ENCODE measurements around the gene MT2A. TPM values are rescaled to one million over a fixed set of nuclear protein-coding genes. Genes with fewer than 3 reads are reported as not detected.
"Not testable (repeated sequence)": the region's sequence is repeated elsewhere in the genome, so short reads cannot be mapped to it uniquely, and the experiment has no call there.

The MT2A gene
- total RNA-seq, 4 donors from 2014 or later, result 301 to 1,668 (median 935) TPM

DNA sequence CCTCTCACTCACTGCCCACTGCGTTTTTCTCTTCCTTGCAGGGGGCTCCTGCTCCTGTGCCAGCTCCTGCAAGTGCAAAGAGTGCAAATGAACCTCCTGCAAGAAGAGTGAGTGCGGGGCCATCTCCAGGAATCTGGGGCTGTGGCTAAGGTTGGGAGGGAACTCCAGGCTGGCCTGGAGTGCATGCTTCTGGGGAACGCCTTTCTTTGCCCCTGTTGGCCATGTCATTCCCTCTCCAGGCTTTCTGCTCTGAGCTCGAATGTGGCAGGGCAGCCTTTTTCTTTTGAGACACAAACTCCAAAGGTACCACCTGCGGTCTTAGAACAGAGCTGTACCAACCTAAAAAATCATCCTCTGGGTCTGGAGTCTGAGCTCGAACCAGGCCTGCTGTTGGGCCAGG lies 9.8 kb downstream of the MT2A start:
- ATAC-seq (ENCODE audit: low FRiP score) (no peak), DNase-seq (ENCODE audit: low spot score) (no peak)
- TF ChIP-seq, protein P1, sequence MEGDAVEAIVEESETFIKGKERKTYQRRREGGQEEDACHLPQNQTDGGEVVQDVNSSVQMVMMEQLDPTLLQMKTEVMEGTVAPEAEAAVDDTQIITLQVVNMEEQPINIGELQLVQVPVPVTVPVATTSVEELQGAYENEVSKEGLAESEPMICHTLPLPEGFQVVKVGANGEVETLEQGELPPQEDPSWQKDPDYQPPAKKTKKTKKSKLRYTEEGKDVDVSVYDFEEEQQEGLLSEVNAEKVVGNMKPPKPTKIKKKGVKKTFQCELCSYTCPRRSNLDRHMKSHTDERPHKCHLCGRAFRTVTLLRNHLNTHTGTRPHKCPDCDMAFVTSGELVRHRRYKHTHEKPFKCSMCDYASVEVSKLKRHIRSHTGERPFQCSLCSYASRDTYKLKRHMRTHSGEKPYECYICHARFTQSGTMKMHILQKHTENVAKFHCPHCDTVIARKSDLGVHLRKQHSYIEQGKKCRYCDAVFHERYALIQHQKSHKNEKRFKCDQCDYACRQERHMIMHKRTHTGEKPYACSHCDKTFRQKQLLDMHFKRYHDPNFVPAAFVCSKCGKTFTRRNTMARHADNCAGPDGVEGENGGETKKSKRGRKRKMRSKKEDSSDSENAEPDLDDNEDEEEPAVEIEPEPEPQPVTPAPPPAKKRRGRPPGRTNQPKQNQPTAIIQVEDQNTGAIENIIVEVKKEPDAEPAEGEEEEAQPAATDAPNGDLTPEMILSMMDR (IDR thresholded peaks at IDR 0.05), result no peak

DNA sequence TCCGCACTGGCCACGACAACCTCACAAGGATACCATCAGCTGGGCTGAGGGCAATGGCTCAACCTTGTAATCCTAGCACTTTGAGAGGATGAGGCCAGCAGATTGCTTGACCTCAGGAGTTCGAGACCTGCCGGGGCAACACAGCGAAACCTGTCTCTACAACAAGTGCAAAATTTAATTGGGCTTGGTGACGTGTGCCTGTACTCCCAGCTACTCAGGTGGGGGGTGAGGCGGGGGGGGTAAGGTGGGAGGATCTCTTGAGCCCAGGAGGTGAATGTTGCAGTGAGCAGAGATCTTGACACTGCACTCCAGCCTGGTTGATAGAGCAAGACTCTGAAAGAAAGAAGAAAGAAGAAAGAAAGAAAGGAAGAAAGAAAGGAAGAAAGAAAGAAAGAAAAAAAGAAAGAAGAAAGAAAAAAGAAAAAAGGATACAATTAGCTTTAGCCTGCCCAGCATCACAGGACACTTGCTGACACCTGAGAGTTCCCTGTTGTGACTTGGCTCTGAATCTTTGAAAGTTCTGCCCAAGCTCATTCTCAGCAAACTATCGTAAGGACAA lies 12.0 kb downstream of the MT2A start:
- DNase-seq (ENCODE audit: low spot score) (no peak), ATAC-seq (ENCODE audit: low FRiP score) (no peak)
- TF ChIP-seq, protein P1 (IDR thresholded peaks at IDR 0.05), result no peak

DNA sequence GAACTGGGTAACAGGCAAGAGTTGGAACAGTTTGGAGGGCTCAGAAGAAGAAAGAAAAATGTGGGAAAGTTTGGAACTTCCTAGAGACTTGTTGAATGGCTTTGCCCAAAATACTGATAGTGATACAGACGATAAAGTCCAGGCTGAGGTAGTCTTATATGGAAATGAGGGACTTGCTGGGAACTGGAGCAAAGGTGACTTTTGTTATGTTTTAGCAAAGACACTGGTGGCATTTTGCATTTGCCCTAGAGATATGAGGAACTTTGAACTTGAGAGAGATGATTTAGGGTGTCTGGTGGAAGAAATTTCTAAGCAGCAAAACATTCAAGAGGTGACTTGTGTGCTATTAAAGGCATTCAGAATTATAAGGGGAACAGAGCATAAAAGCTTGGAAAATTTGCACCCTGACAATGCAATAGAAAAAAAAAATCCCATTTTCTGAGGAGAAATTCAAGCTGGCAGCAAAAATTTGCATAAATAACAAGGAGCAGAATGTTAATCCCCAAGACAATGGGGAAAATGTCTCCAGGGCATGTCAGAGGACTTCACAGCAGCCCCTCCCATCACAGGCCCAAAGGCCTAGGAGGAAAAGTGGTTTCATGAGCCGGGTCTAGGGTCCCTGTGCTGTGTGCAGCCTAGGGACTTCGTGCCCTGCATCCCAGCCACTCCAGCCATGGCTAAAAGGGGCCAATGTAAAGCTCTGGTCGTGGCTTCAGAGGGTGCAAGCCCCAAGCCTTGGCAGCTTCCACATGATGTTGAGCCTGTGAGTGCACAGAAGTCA lies 13.5 kb downstream of the MT2A start:
- ATAC-seq (ENCODE audit: low FRiP score); DNase-seq (ENCODE audit: low spot score): not testable (repeated sequence)

DNA sequence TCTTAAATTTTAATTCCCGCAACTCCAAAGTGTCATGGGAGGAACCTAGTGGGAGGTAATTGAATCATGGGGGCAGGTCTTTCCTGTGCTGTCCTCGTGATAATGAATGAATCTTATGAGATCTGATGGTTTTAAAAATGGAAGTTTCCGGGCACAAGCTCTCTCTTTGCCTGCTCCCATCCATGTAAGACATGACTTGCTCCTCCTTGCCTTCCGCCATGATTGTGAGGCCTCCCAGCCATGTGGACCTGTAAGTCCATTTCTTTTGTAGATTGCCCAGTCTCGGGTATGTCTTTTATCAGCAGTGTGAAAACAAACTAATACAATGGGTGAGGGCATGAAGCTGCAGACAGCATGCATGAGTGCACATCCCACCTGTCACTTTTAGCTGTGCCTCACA lies 14.8 kb downstream of the MT2A start:
- ATAC-seq (ENCODE audit: low FRiP score); DNase-seq (ENCODE audit: low spot score): not testable (repeated sequence)

DNA sequence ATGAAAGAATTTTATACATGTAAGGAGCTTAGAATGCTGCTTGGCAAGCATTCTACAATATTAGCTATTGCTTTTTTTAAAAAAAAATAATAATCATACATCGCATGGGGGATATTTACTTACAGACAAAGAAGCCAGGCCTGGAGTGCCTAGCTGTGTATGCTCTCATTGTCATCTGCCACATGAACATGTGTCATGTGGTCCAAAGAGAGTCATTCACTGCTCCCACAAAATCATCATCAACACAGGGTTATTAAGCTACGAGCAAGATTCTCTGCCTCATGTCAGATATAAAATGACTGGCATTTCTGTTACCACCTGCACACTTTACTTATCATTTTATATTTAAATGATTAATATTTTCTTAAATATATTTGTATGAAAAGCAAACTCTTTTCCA lies 15.3 kb downstream of the MT2A start:
- TF ChIP-seq, protein P1 (IDR thresholded peaks at IDR 0.05), result no peak
- no peak for DNase-seq (ENCODE audit: low spot score)
- ATAC-seq (ENCODE audit: low FRiP score), result no peak

DNA sequence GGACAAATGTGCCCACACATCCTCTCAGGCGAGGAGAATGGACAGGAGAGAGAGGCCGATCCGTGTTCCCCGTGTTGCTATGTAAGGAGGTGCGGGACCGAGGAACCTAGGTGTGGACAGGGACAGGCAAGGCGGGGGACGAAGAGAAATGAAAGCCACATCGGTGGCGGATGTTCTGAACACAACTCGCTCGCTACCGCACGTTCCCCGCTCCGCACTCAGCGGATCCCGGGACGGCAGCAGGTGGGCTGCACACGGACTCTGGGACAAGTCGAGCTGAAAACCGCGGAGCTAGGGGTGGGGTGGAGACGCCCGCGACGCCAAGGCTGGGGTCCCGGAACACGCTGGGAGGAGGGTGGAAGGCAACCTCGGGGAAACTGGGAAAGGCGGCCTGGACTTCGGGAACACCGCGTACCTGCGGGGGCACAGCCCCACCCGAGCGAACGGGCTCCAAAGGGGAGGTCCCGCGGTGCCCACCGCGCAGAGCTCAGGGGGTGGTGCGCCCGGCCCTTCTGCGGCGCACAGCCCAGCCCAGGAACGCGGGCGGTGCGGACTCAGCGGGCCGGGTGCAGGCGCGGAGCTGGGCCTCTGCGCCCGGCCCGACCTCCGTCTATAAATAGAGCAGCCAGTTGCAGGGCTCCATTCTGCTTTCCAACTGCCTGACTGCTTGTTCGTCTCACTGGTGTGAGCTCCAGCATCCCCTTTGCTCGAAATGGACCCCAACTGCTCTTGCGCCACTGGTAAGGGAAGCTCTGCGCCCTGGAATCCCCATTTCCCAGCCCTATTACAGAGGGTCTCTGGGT lies 17.0 kb downstream of the MT2A start, which contains the start of gene MT1E:
TSS of gene MT1E (plus strand) at position 642 of the 803 bp plus-strand sequence. CDS start at position 713, 71 bp downstream.
- DNase-seq (ENCODE audit: low spot score) (peak; percentile 79), ATAC-seq (ENCODE audit: low FRiP score) (peak; percentile 94)
- TF ChIP-seq, protein P1 (IDR thresholded peaks at IDR 0.05), result no peak

DNA sequence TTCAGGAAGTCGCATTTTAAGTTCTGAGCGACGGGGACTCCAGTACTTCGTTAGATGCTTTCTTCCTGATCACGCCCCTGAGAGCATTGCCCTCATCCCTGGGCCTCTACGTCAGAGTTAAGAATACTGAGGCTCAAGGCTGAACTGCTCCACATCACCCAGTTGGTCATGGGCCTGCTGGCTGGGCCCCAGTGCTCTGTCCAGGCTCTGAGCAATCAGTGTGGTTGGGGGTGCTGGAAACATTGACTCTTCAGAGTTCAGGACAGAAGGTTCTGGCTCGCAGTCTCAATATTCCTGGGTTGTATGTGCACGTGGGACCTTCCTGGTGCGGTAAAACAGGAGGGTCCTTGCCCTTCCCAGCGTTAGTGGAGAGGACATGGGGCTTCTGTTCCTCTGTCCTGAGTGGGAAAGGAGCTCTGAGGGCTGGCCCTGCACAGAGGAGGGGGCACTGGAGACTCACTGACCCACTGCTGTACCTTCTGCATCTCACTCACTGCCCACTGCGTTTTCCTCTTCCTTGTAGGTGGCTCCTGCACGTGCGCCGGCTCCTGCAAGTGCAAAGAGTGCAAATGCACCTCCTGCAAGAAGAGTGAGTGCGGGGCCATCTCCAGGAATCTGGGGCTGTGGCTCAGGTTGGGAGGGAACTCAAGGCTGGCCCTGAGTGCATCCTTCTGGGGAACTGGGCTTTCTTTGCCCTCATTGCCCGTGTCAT lies 17.7 kb downstream of the MT2A start:
- DNase-seq (ENCODE audit: low spot score) (no peak), ATAC-seq (ENCODE audit: low FRiP score) (peak; percentile 43)
- TF ChIP-seq, protein P1 (IDR thresholded peaks at IDR 0.05), result no peak
